C4-2B (cell line): ENCODE data around the gene FUT2.

Source experiments
- ZFX ChIP-seq: fragments of 450-650 bp; IDR thresholded peaks from 2 replicates; pipeline ENCODE4 v1.6.1; 2017
- TF ChIP-seq, protein P1 (sequence below): fragments of 450-650 bp; conservative IDR thresholded peaks from 2 replicates; pipeline ENCODE4 v1.5.1; 2017; ENCODE audit warnings: mild to moderate bottlenecking

DNA sequence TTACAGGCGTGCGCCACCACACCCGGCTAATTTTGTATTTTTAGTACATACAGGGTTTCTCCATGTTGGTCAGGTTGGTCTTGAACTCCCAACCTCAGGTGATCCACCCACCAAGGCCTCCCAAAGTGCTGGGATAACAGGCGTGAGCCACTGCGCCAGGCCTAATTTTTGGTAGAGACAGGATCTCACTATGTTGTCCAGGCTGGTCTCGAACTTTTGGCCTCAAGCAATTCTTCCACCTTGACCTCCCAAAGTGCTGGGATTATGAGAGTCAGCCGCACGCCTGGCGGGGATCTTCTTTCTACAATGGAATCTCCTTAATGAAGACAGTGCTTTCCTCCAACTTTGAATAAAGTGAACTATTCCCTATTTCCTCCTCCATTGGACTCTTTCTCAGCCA is 38.9 kb downstream of the FUT2 start:
- TF ChIP-seq, protein P1, sequence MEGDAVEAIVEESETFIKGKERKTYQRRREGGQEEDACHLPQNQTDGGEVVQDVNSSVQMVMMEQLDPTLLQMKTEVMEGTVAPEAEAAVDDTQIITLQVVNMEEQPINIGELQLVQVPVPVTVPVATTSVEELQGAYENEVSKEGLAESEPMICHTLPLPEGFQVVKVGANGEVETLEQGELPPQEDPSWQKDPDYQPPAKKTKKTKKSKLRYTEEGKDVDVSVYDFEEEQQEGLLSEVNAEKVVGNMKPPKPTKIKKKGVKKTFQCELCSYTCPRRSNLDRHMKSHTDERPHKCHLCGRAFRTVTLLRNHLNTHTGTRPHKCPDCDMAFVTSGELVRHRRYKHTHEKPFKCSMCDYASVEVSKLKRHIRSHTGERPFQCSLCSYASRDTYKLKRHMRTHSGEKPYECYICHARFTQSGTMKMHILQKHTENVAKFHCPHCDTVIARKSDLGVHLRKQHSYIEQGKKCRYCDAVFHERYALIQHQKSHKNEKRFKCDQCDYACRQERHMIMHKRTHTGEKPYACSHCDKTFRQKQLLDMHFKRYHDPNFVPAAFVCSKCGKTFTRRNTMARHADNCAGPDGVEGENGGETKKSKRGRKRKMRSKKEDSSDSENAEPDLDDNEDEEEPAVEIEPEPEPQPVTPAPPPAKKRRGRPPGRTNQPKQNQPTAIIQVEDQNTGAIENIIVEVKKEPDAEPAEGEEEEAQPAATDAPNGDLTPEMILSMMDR = no peak
- TF ChIP-seq ZFX = no peak
